Panc1 (cell line): Measurements from ENCODE around the gene RHOT2. TPM values are rescaled to one million over a fixed set of nuclear protein-coding genes. Genes with fewer than 3 reads are reported as not detected.

Experiments used
- ATAC-seq: fragments of 200-7000 bp; cut with Tn5 transposase; 2 replicates; pipeline ENCODE4 v1.9.1; 2020; ENCODE audit warnings: mild to moderate bottlenecking, moderate library complexity
- BruUV-seq: library from RNA; stranded (reverse); fragments of 400-500 nt; replicated peaks from 2 replicates; lab custom pipeline; 2021; lab: Mats Ljungman, UMichigan
- CTCF ChIA-PET: fragments of 300-600 bp; sonication (Branson Sonifier 250); formaldehyde crosslinking; loops from one replicate; lab custom pipeline; 2022; ENCODE audit warnings: antibody characterized with exemption; lab: Charles Lee
- POLR2A ChIA-PET: fragments of 300-600 bp; sonication (Branson Sonifier 250); formaldehyde crosslinking; loops from one replicate; lab custom pipeline; 2022; ENCODE audit warnings: antibody characterized with exemption; lab: Charles Lee
- DNase-seq: peaks from one replicate; pipeline ENCODE4 v3.0.0-alpha.2; 2010; ENCODE audit warnings: low read depth, low spot score
- H3K27ac ChIP-seq: 2 replicates; pipeline ENCODE4 v1.5.1; 2011; ENCODE audit warnings: mild to moderate bottlenecking, low read length, inconsistent platforms
- H3K27me3 ChIP-seq: fragments of 200-500 bp; sonication (Bioruptor generic); 2 replicates; pipeline ENCODE4 v1.6.0; 2014; ENCODE audit warnings: low read length, inconsistent platforms; ENCODE audit not compliant: control insufficient read depth, insufficient read depth
- H3K36me3 ChIP-seq: fragments of 200-500 bp; sonication (Bioruptor generic); 2 replicates; pipeline ENCODE4 v1.5.1; 2014; ENCODE audit warnings: inconsistent platforms, mild to moderate bottlenecking, low read length, moderate library complexity; ENCODE audit not compliant: control insufficient read depth, insufficient read depth
- H3K4me1 ChIP-seq: 2 replicates; pipeline ENCODE4 v1.5.1; 2011; ENCODE audit warnings: inconsistent platforms, mild to moderate bottlenecking, low read length, moderate library complexity; ENCODE audit not compliant: control insufficient read depth, insufficient read depth
- H3K4me3 ChIP-seq, 2 experiments: 2 replicates each; pipeline ENCODE4 v1.5.1; 2011 to 2012; ENCODE audit warnings: low read depth in 2 of 2, low read length in 2 of 2, mild to moderate bottlenecking in 2 of 2, inconsistent platforms in 1 of 2, moderate library complexity in 1 of 2
- H3K9me3 ChIP-seq: fragments of 200-500 bp; sonication (Bioruptor generic); 2 replicates; pipeline ENCODE4 v1.5.1; 2014; ENCODE audit warnings: low read depth, mild to moderate bottlenecking, inconsistent platforms, low read length, moderate library complexity; ENCODE audit not compliant: control insufficient read depth, insufficient read depth
- CTCF ChIP-seq: fragments of 450-650 bp; IDR thresholded peaks from 2 replicates; pipeline ENCODE4 v1.5.1; 2017; ENCODE audit warnings: mild to moderate bottlenecking
- POLR2AphosphoS5 ChIP-seq: IDR thresholded peaks from 2 replicates; pipeline ENCODE4 v1.6.1; 2012; ENCODE audit warnings: mild to moderate bottlenecking, low read depth, low read length, moderate library complexity
- REST ChIP-seq, 2 experiments: IDR thresholded peaks; 2 replicates each; pipeline ENCODE4 v1.6.1; 2011 to 2012; ENCODE audit warnings: low read depth in 2 of 2, control low read depth in 1 of 2, low read length in 1 of 2, mild to moderate bottlenecking in 1 of 2, moderate library complexity in 1 of 2; ENCODE audit not compliant: insufficient read depth in 1 of 2
- SIN3A ChIP-seq: IDR thresholded peaks from 2 replicates; pipeline ENCODE4 v1.6.1; 2012; ENCODE audit warnings: low read depth, mild to moderate bottlenecking, low read length, moderate library complexity, borderline replicate concordance; ENCODE audit not compliant: insufficient read depth
- TCF7L2 ChIP-seq: IDR thresholded peaks from 2 replicates; pipeline ENCODE4 v1.6.1; 2011; ENCODE audit warnings: mild to moderate bottlenecking, low read depth, low read length, inconsistent platforms
- in situ Hi-C: cut with HindIII; loops from 2 replicates; pipeline ENCODE4 v1.10.0; 2016; ENCODE audit warnings: low sequenced_read_pairs, low pct_unique_long_range_greater_than_20kb
- intact Hi-C: fragments of 100-400 bp; cut with micrococcal nuclease; formaldehyde crosslinking; loops from one replicate; pipeline ENCODE4 v1.10.0; 2022; ENCODE audit not compliant: unreplicated experiment
- total RNA-seq: library from RNA; stranded (reverse); gene quantifications from one replicate; pipeline ENCODE4 v1.2.1, GENCODE V29; 2021; ENCODE audit not compliant: unreplicated experiment

RHOT2 gene
- total RNA-seq, 1 experiment from 2014 or later: 195 TPM

GRCh38 chr16:645852-646678 is 21.9 kb upstream of the RHOT2 start:
- no TSS peak for BruUV-seq
- DNase-seq (no peak), ATAC-seq (peak; percentile 4; the same call in 1 of the 2 replicates)
- H3K4me1 ChIP-seq: peaks cover 47% of the 10 kb centered on the region
- no peak for TF ChIP-seq SIN3A
- TF ChIP-seq REST (IDR thresholded peaks at IDR 0.05; ENCODE audit: insufficient read depth in 1 of 2, low read depth in 2 of 2, low read length in 1 of 2): no peak
- TF ChIP-seq TCF7L2: no peak
- TF ChIP-seq POLR2AphosphoS5: no peak
- TF ChIP-seq CTCF: no peak
- POLR2A ChIA-PET: no interaction called here
- H3K36me3 ChIP-seq: no peaks in the 10 kb centered on the region
- H3K9me3 ChIP-seq: no peaks in the 10 kb centered on the region
- H3K4me3 ChIP-seq: no peak overlapping the region
- intact Hi-C loops: no loop called here
- H3K27ac ChIP-seq: peak overlapping the region; percentile 49
- in situ Hi-C loops: no loop called here
- CTCF ChIA-PET: no interaction called here
- H3K27me3 ChIP-seq: no peaks in the 10 kb centered on the region

GRCh38 chr16:646679-647172 is 21.2 kb upstream of the RHOT2 start:
- H3K36me3 ChIP-seq: no peaks in the 10 kb centered on the region
- ChIA-PET CTCF (no interaction called here), POLR2A (no interaction called here)
- ATAC-seq: no peak
- H3K27me3 ChIP-seq: no peaks in the 10 kb centered on the region
- H3K9me3 ChIP-seq: no peaks in the 10 kb centered on the region
- no TSS peak for BruUV-seq
- DNase-seq: no peak
- in situ Hi-C loops: no loop called here
- intact Hi-C loops: no loop called here
- peaks cover 47% of the 10 kb centered on the region for H3K4me1 ChIP-seq
- TF ChIP-seq TCF7L2: no peak
- TF ChIP-seq CTCF: no peak
- TF ChIP-seq POLR2AphosphoS5: no peak
- TF ChIP-seq REST (IDR thresholded peaks at IDR 0.05; ENCODE audit: insufficient read depth in 1 of 2, low read depth in 2 of 2, low read length in 1 of 2): no peak
- no peak for TF ChIP-seq SIN3A
- H3K27ac ChIP-seq: peak overlapping the region; percentile 49
- no peak overlapping the region for H3K4me3 ChIP-seq
